ENCODE data around the gene PIEZO2.

- TF ChIP-seq CTCF (IDR thresholded peaks at IDR 0.05) (no peak), POLR2A (IDR thresholded peaks at IDR 0.05; ENCODE audit: low read depth) (no peak), EP300 (IDR thresholded peaks at IDR 0.05) (no peak)
Measured at GRCh38 chr18:10770264-10770663, 379.1 kb downstream of the PIEZO2 start.
